GM23248 (cell line): Measurements from ENCODE around the gene HSPA1L.

Experiments used
- EZH2 ChIP-seq: fragments of 200-600 bp; sonication (generic); IDR thresholded peaks from 2 replicates; pipeline ENCODE4 v1.6.1; 2018; ENCODE audit warnings: antibody characterized with exemption, mild to moderate bottlenecking; ENCODE audit not compliant: insufficient read depth, poor library complexity, severe bottlenecking
- EZH2phosphoT487 ChIP-seq: fragments of 200-600 bp; sonication (generic); IDR thresholded peaks from 2 replicates; pipeline ENCODE4 v1.6.1; 2018; ENCODE audit warnings: antibody characterized with exemption, moderate library complexity, mild to moderate bottlenecking, low read depth; ENCODE audit not compliant: insufficient read depth

GRCh38 chr6:31765559-31765909 is 49.5 kb downstream of the HSPA1L start:
- TF ChIP-seq EZH2phosphoT487 (no peak), EZH2 (no peak)
